Gastrocnemius medialis (tissue), 4 donors: ENCODE results near the gene MT1B. TPM values are rescaled to one million over a fixed set of nuclear protein-coding genes. Genes with fewer than 3 reads are reported as not detected.

Source experiments
- ATAC-seq, 2 donors: fragments of 150-250 bp; one replicate each; pipeline ENCODE4 v1.9.1; 2016
- DNase-seq, 2 donors: peaks; one replicate each; pipeline ENCODE4 v3.0.0-alpha.2; 2019
- H3K27ac ChIP-seq, 4 donors: fragments of 200-600 bp; sonication (generic); 1 replicate in 1 of 4; 2 replicates in 3 of 4; pipeline ENCODE4 v1.5.1; 2016 to 2018; ENCODE audit warnings: mild to moderate bottlenecking in 2 of 4, moderate library complexity in 1 of 4
- H3K27me3 ChIP-seq, 3 donors: fragments of 200-600 bp; sonication (generic) in 2 of 3; 1 replicate in 1 of 3; 2 replicates in 2 of 3; pipeline versions ENCODE4 v1.5.1 to v1.6.0; 2016 to 2019; ENCODE audit warnings: mild to moderate bottlenecking in 1 of 3, moderate library complexity in 1 of 3
- H3K36me3 ChIP-seq, 2 donors: fragments of 200-600 bp; sonication (generic) in 1 of 2; one replicate each; pipeline ENCODE4 v1.5.1; 2017 to 2018
- H3K4me1 ChIP-seq, 2 donors: fragments of 200-600 bp; sonication (generic) in 1 of 2; one replicate each; pipeline ENCODE4 v1.5.1; 2016 to 2017; ENCODE audit warnings: mild to moderate bottlenecking in 2 of 2
- H3K4me3 ChIP-seq, 4 donors: fragments of 200-600 bp; sonication (generic) in 3 of 4; 1 replicate in 1 of 4; 2 replicates in 3 of 4; pipeline ENCODE4 v1.5.1; 2016 to 2019; ENCODE audit warnings: mild to moderate bottlenecking in 2 of 4
- H3K9me3 ChIP-seq, 3 donors: fragments of 200-600 bp; sonication (generic) in 2 of 3; 1 replicate in 1 of 3; 2 replicates in 2 of 3; pipeline ENCODE4 v1.5.1; 2016 to 2019
- CTCF ChIP-seq, 5 experiments: fragments of 450-650 bp in 3 of 5; fragments of 200-600 bp in 2 of 5; sonication (generic) in 2 of 5; IDR thresholded peaks in 4 of 5; conservative IDR thresholded peaks in 1 of 5; 1 replicate in 4 of 5; 2 replicates in 1 of 5; pipeline ENCODE4 v1.5.1; 2016 to 2019; ENCODE audit warnings: antibody characterized with exemption in 5 of 5, mild to moderate bottlenecking in 3 of 5, moderate library complexity in 3 of 5
- POLR2A ChIP-seq, 2 donors: fragments of 450-650 bp; IDR thresholded peaks; one replicate each; pipeline ENCODE4 v1.6.1; 2017; ENCODE audit warnings: antibody characterized with exemption in 2 of 2, mild to moderate bottlenecking in 2 of 2, moderate library complexity in 2 of 2
- in situ Hi-C, 4 donors: fragments of 200-750 bp; cut with MboI; loops; one replicate each; pipeline versions ENCODE4 v1.15.0 to v1.8.0; 2017; ENCODE audit warnings: low sequenced_read_pairs in 4 of 4
- intact Hi-C: fragments of 100-400 bp; cut with DNase I; formaldehyde crosslinking; loops from one replicate; pipeline ENCODE4 v1.15.1; 2023; ENCODE audit warnings: low total_unique reads
- total RNA-seq, 4 donors: library from RNA; depleted of rRNA; stranded (reverse); fragments of >200 nt; gene quantifications; one replicate each; pipeline versions ENCODE4 v1.1.0 to v1.2.3, GENCODE V29; 2016

MT1B gene
- total RNA-seq, 4 donors from 2014 or later, result not detected

GRCh38 chr16:56697456-56698155 lies 45.9 kb downstream of the MT1B start:
- no peak for TF ChIP-seq CTCF (IDR thresholded peaks at IDR 0.05 in 4 of 5, conservative IDR thresholded peaks at IDR 0.05 in 1 of 5)
- TF ChIP-seq POLR2A (IDR thresholded peaks at IDR 0.05), result no peak
- Histone ChIP-seq H3K9me3 (peaks cover 0 to 5% (median 0%) of the 10 kb centered on the region in 3 donors), H3K27me3 (no peaks in the 10 kb centered on the region), H3K4me3 (no peak overlapping the region), H3K4me1 (peaks cover 2% of the 10 kb centered on the region in 2 donors), H3K36me3 (no peaks in the 10 kb centered on the region), H3K27ac (no peak overlapping the region)
- in situ Hi-C loops, result loop anchor here in 1 of 4 donors (25.0 kb wide), 1 partner anchor 285 kb away; no protein-coding TSS in a partner anchor
- intact Hi-C loops, result no loop called here
- DNase-seq (no peak), ATAC-seq (no peak)

- Histone ChIP-seq H3K27me3 (no peaks in the 10 kb centered on the region), H3K36me3 (no peaks in the 10 kb centered on the region), H3K4me3 (no peak overlapping the region), H3K27ac (no peak overlapping the region), H3K4me1 (peaks cover 0 to 2% of the 10 kb centered on the region in 2 donors), H3K9me3 (peaks cover 0 to 5% (median 0%) of the 10 kb centered on the region in 3 donors)
- TF ChIP-seq POLR2A (IDR thresholded peaks at IDR 0.05) (no peak), CTCF (IDR thresholded peaks at IDR 0.05 in 4 of 5, conservative IDR thresholded peaks at IDR 0.05 in 1 of 5) (no peak)
- DNase-seq (no peak), ATAC-seq (no peak)
- intact Hi-C loops, result no loop called here
- in situ Hi-C loops, result loop anchor here (5.0 to 10.0 kb wide), 5 partner anchors 98 to 185 kb away; no protein-coding TSS in a partner anchor
Measured at GRCh38 chr16:56700195-56700594, 48.5 kb downstream of the MT1B start.

- Histone ChIP-seq H3K9me3 (peaks cover 0 to 5% (median 0%) of the 10 kb centered on the region in 3 donors), H3K4me3 (no peak overlapping the region), H3K36me3 (no peaks in the 10 kb centered on the region), H3K27me3 (no peaks in the 10 kb centered on the region), H3K4me1 (peaks cover 0 to 2% of the 10 kb centered on the region in 2 donors), H3K27ac (no peak overlapping the region)
- DNase-seq, result no peak
- TF ChIP-seq POLR2A (IDR thresholded peaks at IDR 0.05) (no peak), CTCF (IDR thresholded peaks at IDR 0.05 in 4 of 5, conservative IDR thresholded peaks at IDR 0.05 in 1 of 5) (no peak)
- no peak for ATAC-seq
- intact Hi-C loops (loop anchor here (1.0 kb wide), 1 partner anchor 186 kb away; no protein-coding TSS in a partner anchor), in situ Hi-C loops (loop anchor here (5.0 to 10.0 kb wide), 5 partner anchors 98 to 186 kb away; no protein-coding TSS in a partner anchor)
Measured at GRCh38 chr16:56700631-56701030, 48.9 kb downstream of the MT1B start.

- TF ChIP-seq POLR2A (IDR thresholded peaks at IDR 0.05) (no peak), CTCF (IDR thresholded peaks at IDR 0.05 in 4 of 5, conservative IDR thresholded peaks at IDR 0.05 in 1 of 5) (no peak)
- Histone ChIP-seq H3K4me3 (no peak overlapping the region), H3K9me3 (peaks cover 0 to 5% (median 0%) of the 10 kb centered on the region in 3 donors), H3K4me1 (peaks cover 0 to 2% of the 10 kb centered on the region in 2 donors), H3K36me3 (no peaks in the 10 kb centered on the region), H3K27me3 (no peaks in the 10 kb centered on the region), H3K27ac (no peak overlapping the region)
- ATAC-seq, result no peak
- intact Hi-C loops (loop anchor here (1.0 kb wide), 1 partner anchor 187 kb away; no protein-coding TSS in a partner anchor), in situ Hi-C loops (loop anchor here (5.0 to 10.0 kb wide), 5 partner anchors 99 to 187 kb away; no protein-coding TSS in a partner anchor)
- no peak for DNase-seq
Measured at GRCh38 chr16:56701534-56701933, 49.8 kb downstream of the MT1B start.

Other genes starting within 250 kb of the MT1B start
- 100 to 1,000 TPM; 349 to 951 (median 571) TPM for gene AMFR, start 226.3 kb upstream of the MT1B start, total RNA-seq
- 10 to 100 TPM; 24.3 to 71.5 (median 35.9) TPM for gene NUDT21, start 200.6 kb upstream of the MT1B start, total RNA-seq
- gene OGFOD1, start 200.3 kb upstream of the MT1B start, total RNA-seq, result 100 to 1,000 TPM in 1 of 4 donors, 10 to 100 TPM in 3; 86.1 to 115 (median 92.9) TPM
- gene BBS2, start 131.9 kb upstream of the MT1B start, total RNA-seq, result 10 to 100 TPM; 25.2 to 52.0 (median 28.6) TPM
- gene MT4, start 86.8 kb upstream of the MT1B start, total RNA-seq, result not detected
- not detected for gene MT3, start 62.4 kb upstream of the MT1B start, total RNA-seq
- gene MT2A, start 43.3 kb upstream of the MT1B start, total RNA-seq, result 1,000 to 10,000 TPM in 1 of 4 donors, 100 to 1,000 TPM in 3; 250 to 1,131 (median 795) TPM
- 100 to 1,000 TPM in 3 of 4 donors, 10 to 100 TPM in 1; 63.0 to 434 (median 267) TPM for gene MT1E, start 26.1 kb upstream of the MT1B start, total RNA-seq
- gene MT1M, start 19.2 kb upstream of the MT1B start, total RNA-seq, result 1 to 10 TPM in 3 of 4 donors, not detected in 1; 5.3 to 10.0 (median 7.3) TPM
- gene MT1A, start 13.2 kb upstream of the MT1B start, total RNA-seq, result 10 to 100 TPM in 3 of 4 donors, not detected in 1; 17.3 to 34.9 (median 20.2) TPM
- gene MT1F, start 6.1 kb downstream of the MT1B start, total RNA-seq, result 1 to 10 TPM in 1 of 4 donors, not detected in 3; 3.2 TPM
- 1 to 10 TPM in 2 of 4 donors, not detected in 2; 3.5 to 4.6 TPM for gene MT1G, start 16.2 kb downstream of the MT1B start, total RNA-seq
- gene MT1H, start 17.9 kb downstream of the MT1B start, total RNA-seq, result not detected
- gene MT1X, start 30.6 kb downstream of the MT1B start, total RNA-seq, result over 10,000 TPM in 1 of 4 donors, 1,000 to 10,000 TPM in 3; 3,871 to 10,589 (median 6,239) TPM
- gene NUP93, start 78.2 kb downstream of the MT1B start, total RNA-seq, result 10 to 100 TPM; 12.9 to 30.7 (median 23.0) TPM
- not detected for gene SLC12A3, start 213.3 kb downstream of the MT1B start, total RNA-seq